Lung (tissue), 12 donors: ENCODE results near the gene VSIG10L2. TPM values are rescaled to one million over a fixed set of nuclear protein-coding genes. Genes with fewer than 3 reads are reported as not detected.

Source experiments
- ATAC-seq: fragments of 200-7000 bp; cut with Tn5 transposase; one replicate; pipeline ENCODE4 v1.9.1; 2020; ENCODE audit warnings: moderate number of reproducible peaks; ENCODE audit not compliant: insufficient read depth, low FRiP score
- DNase-seq, 3 donors: peaks; one replicate each; pipeline ENCODE4 v3.0.0-alpha.2; 2013 to 2017
- H3K27ac ChIP-seq, 2 donors: one replicate each; pipeline ENCODE4 v1.5.1; 2013; ENCODE audit warnings: mild to moderate bottlenecking in 2 of 2, moderate library complexity in 2 of 2, control low read depth in 1 of 2, inconsistent platforms in 1 of 2, low read depth in 1 of 2, low read length in 1 of 2
- H3K27me3 ChIP-seq, 3 donors: one replicate each; pipeline ENCODE4 v1.5.1; 2013; ENCODE audit warnings: low read length in 2 of 3; ENCODE audit not compliant: control insufficient read depth in 3 of 3, insufficient read depth in 3 of 3
- H3K36me3 ChIP-seq, 4 donors: one replicate each; pipeline ENCODE4 v1.5.1; 2013; ENCODE audit warnings: low read length in 4 of 4, mild to moderate bottlenecking in 1 of 4, moderate library complexity in 1 of 4; ENCODE audit not compliant: control insufficient read depth in 4 of 4, insufficient read depth in 4 of 4
- H3K4me1 ChIP-seq, 5 donors: one replicate each; pipeline ENCODE4 v1.5.1; 2013; ENCODE audit warnings: low read length in 5 of 5, mild to moderate bottlenecking in 2 of 5, moderate library complexity in 1 of 5; ENCODE audit not compliant: control insufficient read depth in 5 of 5, insufficient read depth in 5 of 5
- H3K4me3 ChIP-seq: one replicate; pipeline ENCODE4 v1.5.1; 2013; ENCODE audit warnings: mild to moderate bottlenecking, control low read depth, moderate library complexity
- H3K9ac ChIP-seq, 2 donors: one replicate each; pipeline ENCODE4 v1.5.1; 2013; ENCODE audit warnings: low read length in 2 of 2, control low read depth in 1 of 2; ENCODE audit not compliant: insufficient read depth in 1 of 2
- H3K9me3 ChIP-seq, 4 donors: one replicate each; pipeline ENCODE4 v1.5.1; 2013; ENCODE audit warnings: low read length in 3 of 4, mild to moderate bottlenecking in 1 of 4, moderate library complexity in 1 of 4; ENCODE audit not compliant: control insufficient read depth in 4 of 4, insufficient read depth in 3 of 4
- WGBS, 2 donors: extraction: QIAGEN DNeasy Blood & Tissue Kit; methylation state at CpG; one replicate each; pipeline ENCODE4 v1.1.7; 2013; 5-methylcytosine and 5-hydroxymethylcytosine counted together
- polyA plus RNA-seq, 2 donors: library from polyadenylated mRNA; stranded (reverse); fragments of 200-250 nt; gene quantifications; one replicate each; pipeline ENCODE4 v1.2.1, GENCODE V29; 2013
- total RNA-seq, 2 donors: library from RNA; depleted of rRNA in 1 of 2; stranded (reverse); fragments of >200 nt in 1 of 2; gene quantifications; one replicate each; pipeline ENCODE4 v1.2.1, GENCODE V29; 2014 to 2021
- TF ChIP-seq, protein P1 (sequence below): IDR thresholded peaks from 2 replicates; pipeline ENCODE4 v1.5.1; 2012; ENCODE audit warnings: mild to moderate bottlenecking; ENCODE audit errors: control extremely low read depth, extremely low read depth
- donor health status: control.
- donor health status: control.
- donor health status: Bipolar disorder and iron deficiency.
- donor health status: healthy.
- donor health status: DM: yes; HTN: yes; CAD: no.

Gene VSIG10L2
- total and polyA plus RNA-seq, 4 donors, result 0.18 to 0.43 (median 0.30) TPM

DNA sequence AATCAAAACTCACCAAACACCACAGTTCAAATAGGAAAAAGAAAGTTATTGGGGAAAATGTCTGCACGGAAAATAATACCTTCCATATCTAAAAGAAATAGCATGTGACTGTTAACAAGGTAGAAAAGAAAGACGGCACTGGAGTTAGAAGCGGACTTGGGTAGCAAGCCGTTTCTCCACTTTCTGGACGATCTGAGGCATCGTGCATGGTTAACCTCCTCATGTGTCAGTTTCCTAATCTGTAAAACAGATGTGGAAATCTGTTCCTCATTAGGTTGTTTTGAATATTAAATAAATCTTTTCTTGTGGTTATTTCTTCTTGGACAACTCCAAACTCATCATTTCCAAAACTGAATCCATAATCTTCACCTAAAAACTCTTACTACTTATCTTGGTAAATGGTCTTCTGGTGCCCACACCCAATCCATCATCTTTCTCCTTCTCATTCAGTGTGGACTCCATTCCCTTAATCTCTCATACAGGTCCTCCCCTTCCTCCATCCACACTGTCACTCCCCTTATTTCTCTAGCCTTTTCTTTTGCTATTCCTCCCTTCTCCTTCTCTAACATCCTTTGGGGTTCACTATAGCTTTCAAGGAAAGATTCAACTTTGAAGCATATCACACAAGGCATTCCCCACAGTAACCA is 53.5 kb downstream of the VSIG10L2 start:
- WGBS, 2 donors, result 90 to 91% methylated on average over 6 of the region's 6 CpGs
- H3K4me1 ChIP-seq, result no peaks in the 10 kb centered on the region
- H3K9me3 ChIP-seq, result no peaks in the 10 kb centered on the region
- H3K9ac ChIP-seq, result no peak overlapping the region
- DNase-seq (no peak), ATAC-seq (no peak)
- no peaks in the 10 kb centered on the region for H3K36me3 ChIP-seq
- TF ChIP-seq, protein P1, sequence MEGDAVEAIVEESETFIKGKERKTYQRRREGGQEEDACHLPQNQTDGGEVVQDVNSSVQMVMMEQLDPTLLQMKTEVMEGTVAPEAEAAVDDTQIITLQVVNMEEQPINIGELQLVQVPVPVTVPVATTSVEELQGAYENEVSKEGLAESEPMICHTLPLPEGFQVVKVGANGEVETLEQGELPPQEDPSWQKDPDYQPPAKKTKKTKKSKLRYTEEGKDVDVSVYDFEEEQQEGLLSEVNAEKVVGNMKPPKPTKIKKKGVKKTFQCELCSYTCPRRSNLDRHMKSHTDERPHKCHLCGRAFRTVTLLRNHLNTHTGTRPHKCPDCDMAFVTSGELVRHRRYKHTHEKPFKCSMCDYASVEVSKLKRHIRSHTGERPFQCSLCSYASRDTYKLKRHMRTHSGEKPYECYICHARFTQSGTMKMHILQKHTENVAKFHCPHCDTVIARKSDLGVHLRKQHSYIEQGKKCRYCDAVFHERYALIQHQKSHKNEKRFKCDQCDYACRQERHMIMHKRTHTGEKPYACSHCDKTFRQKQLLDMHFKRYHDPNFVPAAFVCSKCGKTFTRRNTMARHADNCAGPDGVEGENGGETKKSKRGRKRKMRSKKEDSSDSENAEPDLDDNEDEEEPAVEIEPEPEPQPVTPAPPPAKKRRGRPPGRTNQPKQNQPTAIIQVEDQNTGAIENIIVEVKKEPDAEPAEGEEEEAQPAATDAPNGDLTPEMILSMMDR, result no peak
- no peaks in the 10 kb centered on the region for H3K27me3 ChIP-seq
- H3K27ac ChIP-seq, result no peak overlapping the region
- no peak overlapping the region for H3K4me3 ChIP-seq

DNA sequence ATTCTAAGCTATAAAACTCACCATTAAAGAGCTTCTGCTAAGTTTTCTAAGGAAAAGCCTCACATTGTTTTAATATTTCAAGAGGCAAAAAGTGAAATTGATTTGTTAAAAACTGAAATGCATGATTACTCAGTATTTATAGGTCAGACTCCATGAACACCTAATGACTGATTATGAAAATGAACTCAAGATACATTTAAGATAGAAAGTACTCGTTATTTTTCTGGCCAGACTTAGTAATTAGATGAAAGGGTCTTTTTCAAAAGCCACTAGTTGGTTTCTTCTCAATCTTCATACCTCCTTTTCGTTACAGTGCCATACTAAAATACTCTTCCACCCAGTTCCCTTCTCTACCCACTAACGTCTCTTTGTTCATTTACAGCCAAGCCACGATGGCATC is 56.3 kb downstream of the VSIG10L2 start:
- TF ChIP-seq, protein P1, result no peak
- H3K9me3 ChIP-seq, result no peaks in the 10 kb centered on the region
- no peak for ATAC-seq
- H3K27ac ChIP-seq, result no peak overlapping the region
- no peak for DNase-seq
- no peak overlapping the region for H3K9ac ChIP-seq
- H3K4me3 ChIP-seq, result no peak overlapping the region
- H3K4me1 ChIP-seq, result no peaks in the 10 kb centered on the region
- H3K27me3 ChIP-seq, result no peaks in the 10 kb centered on the region
- H3K36me3 ChIP-seq, result no peaks in the 10 kb centered on the region
- WGBS, 2 donors, result 87 to 90% methylated on average over 4 of the region's 4 CpGs

Other genes starting within 250 kb of the VSIG10L2 start
- not detected for gene PATE1, start 199.8 kb upstream of the VSIG10L2 start, total RNA-seq
- not detected for gene PATE1, start 199.8 kb upstream of the VSIG10L2 start, polyA plus RNA-seq
- not detected for gene PATE2, start 167.2 kb upstream of the VSIG10L2 start, total RNA-seq
- gene PATE2, start 167.2 kb upstream of the VSIG10L2 start, polyA plus RNA-seq, result not detected
- not detected for gene PATE3, start 157.9 kb upstream of the VSIG10L2 start, total RNA-seq
- not detected for gene PATE3, start 157.9 kb upstream of the VSIG10L2 start, polyA plus RNA-seq
- not detected for gene PATE4, start 112.7 kb upstream of the VSIG10L2 start, total RNA-seq
- gene PATE4, start 112.7 kb upstream of the VSIG10L2 start, polyA plus RNA-seq, result not detected
- 1 to 10 TPM; 1.6 to 2.4 TPM for gene HYLS1, start 58.4 kb upstream of the VSIG10L2 start, total RNA-seq
- 1 to 10 TPM; 1.5 to 2.6 TPM for gene HYLS1, start 58.4 kb upstream of the VSIG10L2 start, polyA plus RNA-seq
- 10 to 100 TPM in 1 of 2 donors, 1 to 10 TPM in 1; 6.9 to 11.3 TPM for gene PUS3, start 42.8 kb upstream of the VSIG10L2 start, total RNA-seq
- gene PUS3, start 42.8 kb upstream of the VSIG10L2 start, polyA plus RNA-seq, result 10 to 100 TPM; 10.2 to 15.7 TPM
- gene DDX25, start 41.5 kb upstream of the VSIG10L2 start, total RNA-seq, result under 1 TPM; 0.14 to 0.18 TPM
- gene DDX25, start 41.5 kb upstream of the VSIG10L2 start, polyA plus RNA-seq, result under 1 TPM; 0.16 to 0.37 TPM
- 10 to 100 TPM; 17.8 to 25.6 TPM for gene CDON, start 116.8 kb downstream of the VSIG10L2 start, total RNA-seq
- gene CDON, start 116.8 kb downstream of the VSIG10L2 start, polyA plus RNA-seq, result 1 to 10 TPM; 1.5 to 1.9 TPM